Esophagus squamous epithelium (tissue), 5 donors: ENCODE measurements around the gene DBNDD1. TPM values are rescaled to one million over a fixed set of nuclear protein-coding genes. Genes with fewer than 3 reads are reported as not detected.

Source experiments
- DNase-seq: peaks from one replicate; lab custom pipeline; 2025; lab: John Stamatoyannopoulos, UW
- H3K27ac ChIP-seq, 4 donors: fragments of 200-600 bp; sonication (generic); one replicate each; pipeline ENCODE4 v1.5.1; 2016 to 2019; ENCODE audit warnings: mild to moderate bottlenecking in 1 of 4
- H3K27me3 ChIP-seq, 4 donors: fragments of 200-600 bp; sonication (generic); 1 replicate in 3 of 4; 2 replicates in 1 of 4; pipeline versions ENCODE4 v1.5.1 to v1.6.0; 2017 to 2021; ENCODE audit warnings: antibody characterized with exemption in 1 of 4
- H3K36me3 ChIP-seq, 3 donors: fragments of 200-600 bp; sonication (generic); one replicate each; pipeline ENCODE4 v1.5.1; 2016 to 2019
- H3K4me1 ChIP-seq, 3 donors: fragments of 200-600 bp; sonication (generic); one replicate each; pipeline ENCODE4 v1.5.1; 2017 to 2019
- H3K4me3 ChIP-seq, 4 donors: fragments of 200-600 bp; sonication (generic); 1 replicate in 3 of 4; 2 replicates in 1 of 4; pipeline ENCODE4 v1.5.1; 2016 to 2019; ENCODE audit warnings: mild to moderate bottlenecking in 2 of 4, moderate library complexity in 1 of 4
- H3K9me3 ChIP-seq, 3 donors: fragments of 200-600 bp; sonication (generic); one replicate each; pipeline ENCODE4 v1.5.1; 2016 to 2019
- CTCF ChIP-seq, 6 experiments: fragments of 450-650 bp in 4 of 6; fragments of 200-600 bp in 2 of 6; sonication (generic) in 2 of 6; IDR thresholded peaks; one replicate each; pipeline ENCODE4 v1.5.1; 2016 to 2019; ENCODE audit warnings: antibody characterized with exemption in 6 of 6, mild to moderate bottlenecking in 4 of 6, moderate library complexity in 4 of 6
- POLR2A ChIP-seq, 4 donors: fragments of 450-650 bp; IDR thresholded peaks; one replicate each; pipeline ENCODE4 v1.6.1; 2017; ENCODE audit warnings: antibody characterized with exemption in 4 of 4, mild to moderate bottlenecking in 4 of 4, moderate library complexity in 3 of 4
- WGBS, 2 donors: methylation state at CpG; one replicate each; pipeline ENCODE4 v1.1.5; 2018; 5-methylcytosine and 5-hydroxymethylcytosine counted together
- intact Hi-C: fragments of 100-400 bp; cut with DNase I; formaldehyde crosslinking; loops from one replicate; pipeline ENCODE4 v1.15.0; 2022
- total RNA-seq, 4 donors: library from RNA; depleted of rRNA; stranded (reverse); fragments of >200 nt; gene quantifications; one replicate each; pipeline ENCODE4 v1.1.0, GENCODE V29; 2016
- donor health status: DM: yes; HTN: yes; CAD: no.

Gene DBNDD1
- total RNA-seq, 4 donors from 2014 or later, result 5.8 to 29.2 (median 12.7) TPM

DNA sequence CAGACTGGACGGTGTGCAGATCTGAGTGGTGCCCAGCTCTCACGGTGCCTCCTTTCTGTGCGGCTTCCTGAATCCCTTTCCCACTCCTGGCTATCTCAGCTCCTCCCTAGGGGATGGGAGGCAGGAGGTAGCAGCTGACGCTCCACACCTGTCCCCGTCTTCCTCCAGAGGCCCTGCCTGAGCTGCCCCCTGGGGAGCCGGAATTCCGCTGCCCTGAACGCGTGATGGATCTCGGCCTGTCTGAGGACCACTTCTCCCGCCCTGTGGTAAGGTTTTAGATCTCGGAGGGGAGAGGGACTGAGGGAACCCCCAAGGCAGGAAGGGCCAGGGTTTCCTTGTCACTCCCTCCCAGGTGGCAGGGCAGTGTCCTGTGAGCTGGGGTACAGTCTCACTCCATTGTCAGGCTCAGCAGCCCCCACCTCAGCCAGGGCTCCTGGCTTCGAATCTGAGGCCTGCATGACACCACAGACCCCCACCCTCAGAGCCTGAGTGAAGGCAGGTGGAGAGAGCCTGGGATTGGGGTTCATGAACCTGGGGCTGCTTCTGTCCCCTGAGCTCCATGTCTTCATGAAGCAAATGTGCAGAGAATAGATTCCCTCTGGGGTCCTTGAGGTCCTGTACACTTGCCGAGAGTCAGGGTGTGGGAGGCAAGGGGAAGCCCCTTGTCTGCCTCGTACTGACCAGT is 64.1 kb downstream of the DBNDD1 start:
- intact Hi-C loops, result no loop called here
- no peaks in the 10 kb centered on the region for H3K27me3 ChIP-seq
- TF ChIP-seq POLR2A (IDR thresholded peaks at IDR 0.05), result no peak
- no peak for TF ChIP-seq CTCF (IDR thresholded peaks at IDR 0.05)
- WGBS, 2 donors, result 84 to 87% methylated on average over 3 to 7 of the region's 15 CpGs
- peaks cover 0 to 12% (median 0%) of the 10 kb centered on the region in 3 donors for H3K4me1 ChIP-seq
- H3K9me3 ChIP-seq, result no peaks in the 10 kb centered on the region
- H3K27ac ChIP-seq, result no peak overlapping the region
- H3K36me3 ChIP-seq, result peaks cover 0 to 61% (median 9%) of the 10 kb centered on the region in 3 donors
- DNase-seq, result no peak
- no peak overlapping the region for H3K4me3 ChIP-seq

Other genes starting within 250 kb of the DBNDD1 start
- 10 to 100 TPM in 1 of 4 donors, 1 to 10 TPM in 3; 3.8 to 29.0 (median 6.8) TPM for gene FANCA, start 202.8 kb downstream of the DBNDD1 start, total RNA-seq
- 1 to 10 TPM; 3.4 to 9.6 (median 4.3) TPM for gene SPIRE2, start 191.0 kb downstream of the DBNDD1 start, total RNA-seq
- 100 to 1,000 TPM in 2 of 4 donors, 10 to 100 TPM in 2; 79.7 to 124 (median 101) TPM for gene TCF25, start 145.9 kb downstream of the DBNDD1 start, total RNA-seq
- gene MC1R, start 100.6 kb downstream of the DBNDD1 start, total RNA-seq, result 1 to 10 TPM; 1.1 to 3.4 (median 2.0) TPM
- 1 to 10 TPM in 3 of 4 donors, not detected in 1; 2.2 to 9.6 (median 8.0) TPM for gene TUBB3, start 96.1 kb downstream of the DBNDD1 start, total RNA-seq
- gene DEF8, start 70.7 kb downstream of the DBNDD1 start, total RNA-seq, result 10 to 100 TPM; 43.5 to 63.0 (median 52.4) TPM
- not detected for gene PRDM7, start 57.9 kb upstream of the DBNDD1 start, total RNA-seq